H9 (cell line): ENCODE data around the gene EPN1. TPM values are rescaled to one million over a fixed set of nuclear protein-coding genes. Genes with fewer than 3 reads are reported as not detected.
A peak's percentile ranks its signal among the peaks of the same experiment; 100 is the strongest.

Experiments used
- DNase-seq: peaks from one replicate; pipeline ENCODE4 v3.0.0-alpha.2; 2017
- H2AFZ ChIP-seq: one replicate; pipeline ENCODE4 v1.6.1; 2013; ENCODE audit warnings: mild to moderate bottlenecking, low read length, control low read depth, moderate library complexity
- H2AK5ac ChIP-seq: 2 replicates; pipeline ENCODE4 v1.6.1; 2013; ENCODE audit warnings: low read length, control low read depth, mixed read lengths; ENCODE audit not compliant: insufficient read length
- H2BK120ac ChIP-seq: one replicate; pipeline ENCODE4 v1.6.1; 2013; ENCODE audit warnings: low read depth, mild to moderate bottlenecking, low read length, control low read depth, inconsistent platforms; ENCODE audit not compliant: poor library complexity, severe bottlenecking
- H2BK12ac ChIP-seq: 2 replicates; pipeline ENCODE4 v1.6.1; 2013; ENCODE audit warnings: low read length, control low read depth, mixed read lengths, low read depth; ENCODE audit not compliant: insufficient read length
- H2BK15ac ChIP-seq: 2 replicates; pipeline ENCODE4 v1.6.1; 2013; ENCODE audit warnings: low read depth, low read length, control low read depth
- H2BK20ac ChIP-seq: one replicate; pipeline ENCODE4 v1.6.1; 2013; ENCODE audit warnings: low read depth, mild to moderate bottlenecking, low read length, control low read depth, inconsistent platforms; ENCODE audit not compliant: poor library complexity, severe bottlenecking
- H2BK5ac ChIP-seq: 2 replicates; pipeline ENCODE4 v1.6.1; 2013; ENCODE audit warnings: low read length, control low read depth, mixed read lengths; ENCODE audit not compliant: insufficient read length
- H3K14ac ChIP-seq: 2 replicates; pipeline ENCODE4 v1.6.1; 2013; ENCODE audit warnings: low read length, control low read depth; ENCODE audit not compliant: insufficient read depth
- H3K18ac ChIP-seq: 2 replicates; pipeline ENCODE4 v1.6.1; 2013; ENCODE audit warnings: low read depth, mild to moderate bottlenecking, mixed read lengths, low read length, control low read depth; ENCODE audit not compliant: insufficient read length
- H3K23ac ChIP-seq: 2 replicates; pipeline ENCODE4 v1.6.1; 2013; ENCODE audit warnings: low read length, control low read depth, mixed read lengths, low read depth; ENCODE audit not compliant: insufficient read length
- H3K23me2 ChIP-seq: 2 replicates; pipeline ENCODE4 v1.6.1; 2013; ENCODE audit warnings: low read depth, mild to moderate bottlenecking, mixed read lengths, low read length, control low read depth; ENCODE audit not compliant: insufficient read length, poor library complexity, severe bottlenecking
- H3K27ac ChIP-seq: 2 replicates; pipeline ENCODE4 v1.5.1; 2013; ENCODE audit warnings: low read length, control low read depth, mixed read lengths, low read depth; ENCODE audit not compliant: insufficient read length
- H3K27me3 ChIP-seq: 2 replicates; pipeline ENCODE4 v1.6.1; 2013; ENCODE audit warnings: low read length, control low read depth, inconsistent platforms; ENCODE audit not compliant: insufficient read depth
- H3K4ac ChIP-seq: 2 replicates; pipeline ENCODE4 v1.6.1; 2013; ENCODE audit warnings: low read depth, mild to moderate bottlenecking, control low read depth, inconsistent platforms, low read length, moderate library complexity
- H3K4me1 ChIP-seq: 2 replicates; pipeline ENCODE4 v1.6.1; 2013; ENCODE audit warnings: low read length, control low read depth, inconsistent platforms; ENCODE audit not compliant: insufficient read depth
- H3K4me2 ChIP-seq: 2 replicates; pipeline ENCODE4 v1.6.1; 2013; ENCODE audit warnings: low read length, control low read depth, mixed read lengths; ENCODE audit not compliant: insufficient read length, insufficient read depth
- H3K56ac ChIP-seq: 2 replicates; pipeline ENCODE4 v1.6.1; 2013; ENCODE audit warnings: low read depth, mild to moderate bottlenecking, mixed read lengths, low read length, control low read depth; ENCODE audit not compliant: insufficient read length
- H3K79me1 ChIP-seq: 2 replicates; pipeline ENCODE4 v1.6.1; 2013; ENCODE audit warnings: low read depth, mild to moderate bottlenecking, moderate library complexity, low read length, control low read depth, inconsistent platforms; ENCODE audit not compliant: insufficient read depth, poor library complexity, severe bottlenecking
- H3K79me2 ChIP-seq: 2 replicates; pipeline ENCODE4 v1.6.1; 2013; ENCODE audit warnings: low read length, control low read depth, inconsistent platforms; ENCODE audit not compliant: insufficient read depth
- H3K9ac ChIP-seq: 2 replicates; pipeline ENCODE4 v1.6.1; 2013; ENCODE audit warnings: low read length, control low read depth, mixed read lengths; ENCODE audit not compliant: insufficient read length; ENCODE audit errors: extremely low read depth
- H3K9me3 ChIP-seq: one replicate; pipeline ENCODE4 v1.6.1; 2013; ENCODE audit warnings: low read depth, low read length, inconsistent platforms; ENCODE audit not compliant: control insufficient read depth
- H3T11ph ChIP-seq: one replicate; pipeline ENCODE4 v1.6.1; 2013; ENCODE audit warnings: mild to moderate bottlenecking, low read length, control low read depth, inconsistent platforms
- H4K20me1 ChIP-seq: one replicate; pipeline ENCODE4 v1.6.1; 2013; ENCODE audit not compliant: control insufficient read depth, insufficient read length, insufficient read depth
- H4K5ac ChIP-seq: 2 replicates; pipeline ENCODE4 v1.6.1; 2013; ENCODE audit warnings: low read depth, mild to moderate bottlenecking, mixed read lengths, low read length, control low read depth; ENCODE audit not compliant: insufficient read length
- H4K8ac ChIP-seq: replicated peaks from 2 replicates; pipeline ENCODE4 v1.6.1; 2013; ENCODE audit warnings: low read length, control low read depth, mixed read lengths, low read depth; ENCODE audit not compliant: insufficient read length
- H4K91ac ChIP-seq: 2 replicates; pipeline ENCODE4 v1.6.1; 2013; ENCODE audit warnings: low read depth, mild to moderate bottlenecking, moderate library complexity, mixed read lengths, low read length, control low read depth; ENCODE audit not compliant: insufficient read length
- H3K27ac Mint-ChIP-seq, 3 experiments: 2 replicates in 2 of 3; 3 replicates in 1 of 3; pipeline ENCODE4 v1.8.0; 2020 to 2021; ENCODE audit warnings: mixed read lengths in 3 of 3, mild to moderate bottlenecking in 1 of 3, moderate library complexity in 1 of 3
- H3K27me3 Mint-ChIP-seq: 2 replicates; pipeline ENCODE4 v1.8.0; 2021; ENCODE audit warnings: low read depth, mild to moderate bottlenecking, moderate library complexity, mixed read lengths
- H3K36me3 Mint-ChIP-seq, 3 experiments: 2 replicates in 2 of 3; 3 replicates in 1 of 3; pipeline ENCODE4 v1.8.0; 2020 to 2021; ENCODE audit warnings: low read depth in 3 of 3, mixed read lengths in 3 of 3; ENCODE audit not compliant: insufficient read depth in 1 of 3
- H3K4me1 Mint-ChIP-seq, 2 experiments: 2 replicates each; pipeline ENCODE4 v1.8.0; 2020; ENCODE audit warnings: mixed read lengths in 2 of 2
- H3K4me3 Mint-ChIP-seq, 2 experiments: 2 replicates in 1 of 2; 3 replicates in 1 of 2; pipeline ENCODE4 v1.8.0; 2020 to 2021; ENCODE audit warnings: mild to moderate bottlenecking in 2 of 2, mixed read lengths in 2 of 2, moderate library complexity in 1 of 2
- H3K9me3 Mint-ChIP-seq, 2 experiments: 2 replicates in 1 of 2; 3 replicates in 1 of 2; pipeline ENCODE4 v1.8.0; 2020; ENCODE audit warnings: mild to moderate bottlenecking in 2 of 2, mixed read lengths in 2 of 2, moderate library complexity in 1 of 2
- CTCF ChIP-seq: fragments of 200-600 bp; sonication (generic); conservative IDR thresholded peaks from 3 replicates; pipeline ENCODE4 v1.8.0; 2021; ENCODE audit warnings: antibody characterized with exemption, mild to moderate bottlenecking
- WGBS: extraction: QIAGEN DNeasy Blood & Tissue Kit; methylation state at CpG from one replicate; pipeline ENCODE4 v1.1.7; 2013; ENCODE audit warnings: missing lambda C conversion rate, low lambda C conversion rate, mixed read lengths; ENCODE audit not compliant: insufficient read length; ENCODE audit errors: extremely low coverage; 5-methylcytosine and 5-hydroxymethylcytosine counted together
- total RNA-seq: library from RNA; stranded (reverse); gene quantifications from 2 replicates; pipeline ENCODE4 v1.2.1, GENCODE V29; 2021

Gene EPN1
- total RNA-seq, 1 experiment from 2014 or later, result 159 TPM

- Mint-ChIP-seq H3K9me3 (peaks cover 0 to 3% of the 10 kb centered on the region in 2 experiments; a peak in 3 of 5 replicates), H3K27ac (peak overlapping the region; percentile 99 to 100 (median 100)), H3K27me3 (no peaks in the 10 kb centered on the region; the same call in 1 of the 2 replicates), H3K4me3 (peak overlapping the region; percentile 93 to 94), H3K4me1 (peaks cover 27 to 32% of the 10 kb centered on the region in 2 experiments), H3K36me3 (peaks cover 11 to 55% (median 36%) of the 10 kb centered on the region in 3 experiments)
- H3K14ac ChIP-seq, result peak overlapping the region; percentile 99
- no peak overlapping the region for H4K8ac ChIP-seq
- no peak overlapping the region for H2BK20ac ChIP-seq
- H2BK12ac ChIP-seq, result no peak overlapping the region
- H2AK5ac ChIP-seq, result no peak overlapping the region
- H2BK5ac ChIP-seq, result peak overlapping the region; percentile 47
- H3K27me3 ChIP-seq, result no peaks in the 10 kb centered on the region
- no peak overlapping the region for H4K91ac ChIP-seq
- no peak overlapping the region for H3K23ac ChIP-seq
- no peak overlapping the region; the same call in 1 of the 2 replicates for H3K4ac ChIP-seq
- H3K9me3 ChIP-seq, result no peaks in the 10 kb centered on the region
- peak overlapping the region; percentile 99 for H3K9ac ChIP-seq
- H3K79me1 ChIP-seq, result no peaks in the 10 kb centered on the region
- no peak overlapping the region for H2BK15ac ChIP-seq
- peak overlapping the region; percentile 94 for H2AFZ ChIP-seq
- peaks cover 22% of the 10 kb centered on the region for H3K23me2 ChIP-seq
- WGBS, result no CpG with 5 or more reads among the region's 52 CpGs
- peak overlapping the region; percentile 81 for H3T11ph ChIP-seq
- peak overlapping the region; percentile 98 for H3K4me2 ChIP-seq
- no peak overlapping the region for H4K5ac ChIP-seq
- H3K4me1 ChIP-seq, result peaks cover 7% of the 10 kb centered on the region; the same call in 1 of the 2 replicates
- H4K20me1 ChIP-seq, result peaks cover 5% of the 10 kb centered on the region
- peak overlapping the region; percentile 98 for H3K18ac ChIP-seq
- peak overlapping the region; percentile 79 for H2BK120ac ChIP-seq
- H3K27ac ChIP-seq, result peak overlapping the region; percentile 84
- H3K79me2 ChIP-seq, result peaks cover 39% of the 10 kb centered on the region
- TF ChIP-seq CTCF, result no peak
- no peak overlapping the region for H3K56ac ChIP-seq
- peak; percentile 99 for DNase-seq
Measured at GRCh38 chr19:55654323-55654867, 20.6 kb upstream of the EPN1 start.
